ENCODE results near the gene ATXN2. TPM values are rescaled to one million over a fixed set of nuclear protein-coding genes. Genes with fewer than 3 reads are reported as not detected.

ATXN2 gene
- polyA plus RNA-seq, 1 experiment = 19.1 TPM

DNA sequence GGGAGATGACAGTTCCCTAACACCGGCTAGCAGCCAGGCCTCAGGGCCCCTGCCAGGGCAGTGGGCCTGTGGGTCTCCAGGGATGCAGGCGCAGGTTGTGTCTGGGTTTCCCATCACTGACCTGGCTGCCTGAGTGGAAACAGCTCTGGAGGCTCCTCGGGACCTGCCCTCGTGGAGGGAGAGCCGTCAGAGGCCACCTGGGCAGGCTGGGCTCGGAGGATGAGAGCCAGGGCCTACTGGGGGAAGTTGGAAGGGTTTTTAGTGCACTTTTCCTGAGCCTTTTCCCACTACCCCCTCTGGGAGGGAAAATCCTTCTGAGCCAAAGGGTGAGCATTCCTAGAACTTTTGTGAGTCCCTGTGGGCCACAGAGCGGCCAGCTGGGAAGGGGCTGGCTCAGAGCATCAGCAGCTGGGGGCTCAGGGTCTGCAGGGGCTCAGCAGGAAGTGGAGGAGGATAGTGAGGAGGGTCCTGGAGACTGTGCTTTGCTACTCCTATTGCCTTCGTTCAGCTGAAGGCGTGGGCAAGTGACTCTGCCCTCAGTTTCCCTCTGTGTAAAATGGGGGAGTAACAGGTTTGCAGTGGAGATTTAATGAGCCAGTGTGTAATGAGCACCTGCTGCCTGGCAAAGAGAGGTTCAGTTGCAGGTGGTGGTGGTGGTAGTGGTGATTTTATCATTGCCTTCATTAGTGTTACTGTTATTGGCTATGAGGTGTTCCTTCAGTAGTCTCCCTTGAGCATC lies 191.6 kb downstream of the ATXN2 start:
- TF ChIP-seq CTCF (IDR thresholded peaks at IDR 0.05; ENCODE audit: low read depth, low read length) = no peak
- POLR2A ChIA-PET = interaction anchor here (0.5 kb wide), 1 partner anchor 266 kb away, joined by 5 read pairs; no protein-coding TSS in a partner anchor
- peak overlapping the region; percentile 52 for H3K27ac ChIP-seq (ENCODE audit: low read depth, low read length)
- H3K4me3 ChIP-seq (ENCODE audit: low read depth, low read length) = peak overlapping the region; percentile 91
- peaks cover 4% of the 10 kb centered on the region; the same call in 1 of the 2 replicates for H3K9me3 ChIP-seq (ENCODE audit: control insufficient read depth, insufficient read depth, low read length)
- H3K27me3 ChIP-seq (ENCODE audit: control insufficient read depth, insufficient read depth, low read length) = no peaks in the 10 kb centered on the region
- CTCF ChIA-PET = interaction anchor here (1.7 to 2.5 kb wide), 2 partner anchors 11 to 44 kb away, joined by 8 to 20 read pairs; no protein-coding TSS in a partner anchor
- no peak for DNase-seq (ENCODE audit: low read depth, low spot score)

DNA sequence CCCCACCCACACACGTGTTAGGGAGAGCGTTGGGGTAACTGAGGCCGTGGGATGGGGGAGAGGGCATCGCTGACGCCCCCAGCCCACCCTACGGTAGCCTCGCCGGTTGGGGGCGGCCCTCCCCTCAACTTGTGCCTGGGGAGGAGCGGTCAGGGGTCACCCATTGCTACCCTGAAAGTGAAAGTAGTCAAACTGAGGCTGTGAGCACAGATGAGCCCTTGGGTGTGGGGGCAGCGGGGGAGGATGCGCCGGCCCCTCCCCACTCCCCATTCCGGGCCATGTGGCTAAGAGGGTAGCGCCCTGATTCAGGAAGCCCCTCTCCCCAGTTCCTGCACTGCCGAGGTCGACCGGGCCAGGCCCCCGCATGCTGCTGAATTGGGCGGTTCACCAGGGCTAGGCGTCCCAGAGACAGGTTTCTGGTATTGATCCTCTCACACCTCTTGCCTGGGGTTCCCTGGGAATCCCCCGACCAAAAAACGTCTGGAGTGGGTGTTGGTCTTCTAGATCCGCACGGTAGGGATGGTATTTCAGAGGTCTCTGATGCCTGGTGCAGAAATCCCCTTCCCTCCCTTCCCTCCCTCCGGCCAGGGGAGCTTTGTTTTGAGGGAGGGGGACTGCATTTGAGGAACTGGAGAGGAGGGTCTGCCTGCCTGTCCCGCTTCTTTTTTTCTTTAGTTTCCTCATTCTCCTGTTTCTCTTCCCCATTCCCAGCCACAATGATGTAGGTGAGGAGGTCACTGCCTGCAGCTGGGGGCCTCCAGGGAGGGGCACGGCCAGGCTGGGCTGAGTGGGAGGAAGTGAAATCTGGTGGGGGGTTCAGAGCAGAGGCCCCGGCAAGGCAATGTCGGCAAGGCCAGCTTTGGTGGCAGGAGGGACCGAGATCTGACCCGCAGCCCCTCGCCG lies 192.4 kb downstream of the ATXN2 start:
- CTCF ChIA-PET = interaction anchor here (3.3 kb wide), 1 partner anchor 11 kb away, joined by 15 read pairs; no protein-coding TSS in a partner anchor
- POLR2A ChIA-PET = interaction anchor here (0.6 kb wide), 1 partner anchor 26 kb away, joined by 3 read pairs; no protein-coding TSS in a partner anchor
- H3K27ac ChIP-seq (ENCODE audit: low read depth, low read length) = peak overlapping the region; percentile 52
- no peak for TF ChIP-seq CTCF (IDR thresholded peaks at IDR 0.05; ENCODE audit: low read depth, low read length)
- no peaks in the 10 kb centered on the region for H3K27me3 ChIP-seq (ENCODE audit: control insufficient read depth, insufficient read depth, low read length)
- peaks cover 4% of the 10 kb centered on the region; the same call in 1 of the 2 replicates for H3K9me3 ChIP-seq (ENCODE audit: control insufficient read depth, insufficient read depth, low read length)
- no peak for DNase-seq (ENCODE audit: low read depth, low spot score)
- peak overlapping the region; percentile 91 for H3K4me3 ChIP-seq (ENCODE audit: low read depth, low read length)

GRCh38 chr12:111405859-111406473 lies 193.1 kb downstream of the ATXN2 start, which contains the start of gene SH2B3:
TSS of gene SH2B3 (plus strand) at chr12:111405923. CDS start at chr12:111418146, 12,223 bp downstream.
- peaks cover 4% of the 10 kb centered on the region; the same call in 1 of the 2 replicates for H3K9me3 ChIP-seq (ENCODE audit: control insufficient read depth, insufficient read depth, low read length)
- no peak for TF ChIP-seq CTCF (IDR thresholded peaks at IDR 0.05; ENCODE audit: low read depth, low read length)
- no peaks in the 10 kb centered on the region for H3K27me3 ChIP-seq (ENCODE audit: control insufficient read depth, insufficient read depth, low read length)
- peak within 1 kb of the TSS; percentile 65 for H3K27ac ChIP-seq (ENCODE audit: low read depth, low read length)
- H3K4me3 ChIP-seq (ENCODE audit: low read depth, low read length) = peak within 1 kb of the TSS; percentile 91
- ChIA-PET POLR2A (no interaction called here), CTCF (interaction anchor here (3.3 kb wide), 1 partner anchor 10 kb away, joined by 15 read pairs; no protein-coding TSS in a partner anchor)
- DNase-seq (ENCODE audit: low read depth, low spot score) = no peak

DNA sequence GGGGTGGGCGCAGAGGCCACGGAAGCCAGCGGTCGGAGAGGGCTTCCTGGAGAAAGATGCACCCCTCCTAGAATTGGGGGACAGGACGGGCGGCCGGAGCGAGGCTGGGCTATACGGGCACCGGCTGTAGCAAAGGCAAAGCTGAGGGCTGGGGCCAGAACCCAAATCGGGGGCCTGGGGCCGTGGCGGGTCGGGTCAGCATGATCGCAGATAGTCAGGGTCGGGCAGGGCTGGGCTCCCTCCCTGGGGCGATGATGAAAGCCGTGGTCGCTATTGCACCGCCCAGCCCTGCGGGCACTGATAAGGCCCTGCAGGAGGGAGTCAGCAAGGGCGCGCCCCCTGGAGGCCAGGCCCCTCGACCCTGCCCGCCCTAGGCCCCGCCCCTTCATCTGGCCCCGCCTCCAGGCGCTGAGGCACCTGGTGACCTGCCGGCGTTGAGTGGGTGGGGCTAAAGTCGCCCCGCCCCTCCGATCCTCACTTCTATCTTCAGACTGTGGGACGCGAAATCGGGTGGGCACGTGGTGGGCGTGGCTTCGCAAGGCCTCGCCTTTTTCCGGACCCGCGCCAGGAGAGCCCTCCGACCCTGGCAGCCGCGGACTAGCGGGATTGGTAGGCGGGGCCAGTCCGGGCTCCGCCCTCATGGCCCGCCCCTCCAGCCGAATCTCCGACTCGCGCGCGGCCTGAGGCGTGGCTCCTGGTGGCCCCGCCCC lies 193.8 kb downstream of the ATXN2 start:
- peak overlapping the region; percentile 65 for H3K27ac ChIP-seq (ENCODE audit: low read depth, low read length)
- no peaks in the 10 kb centered on the region for H3K27me3 ChIP-seq (ENCODE audit: control insufficient read depth, insufficient read depth, low read length)
- POLR2A ChIA-PET = interaction anchor here (0.6 kb wide), 1 partner anchor 30 kb away, joined by 3 read pairs; no protein-coding TSS in a partner anchor
- CTCF ChIA-PET = interaction anchor here (0.6 to 3.5 kb wide), 7 partner anchors 9 to 611 kb away, joined by 3 to 27 read pairs (median 3); no protein-coding TSS in a partner anchor
- peak; percentile 76 for DNase-seq (ENCODE audit: low read depth, low spot score)
- H3K9me3 ChIP-seq (ENCODE audit: control insufficient read depth, insufficient read depth, low read length) = peaks cover 4% of the 10 kb centered on the region; the same call in 1 of the 2 replicates
- TF ChIP-seq CTCF (IDR thresholded peaks at IDR 0.05; ENCODE audit: low read depth, low read length) = peak; percentile 36
- H3K4me3 ChIP-seq (ENCODE audit: low read depth, low read length) = peak overlapping the region; percentile 58

Measured in AG04450 (cell line).